ENCODE data around the gene STK39.

The STK39 gene

GRCh38 chr2:168222088-168222487 is 25.3 kb downstream of the STK39 start:
- H3K27me3 ChIP-seq (ENCODE audit: control insufficient read depth, insufficient read depth, low read length), result no peaks in the 10 kb centered on the region
- no peak overlapping the region for H3K9ac ChIP-seq
- H3K9me3 ChIP-seq (ENCODE audit: control insufficient read depth, low read length), result no peaks in the 10 kb centered on the region
- no peak overlapping the region for H2AFZ ChIP-seq
- no peak overlapping the region for H3K27ac ChIP-seq
- H3K36me3 ChIP-seq (ENCODE audit: control insufficient read depth, insufficient read depth, low read length), result no peaks in the 10 kb centered on the region
- H3K4me3 ChIP-seq (ENCODE audit: low read depth, low read length), result no peak overlapping the region
- TF ChIP-seq CTCF (IDR thresholded peaks at IDR 0.05), result no peak
- H3K4me1 ChIP-seq, result peaks cover 13% of the 10 kb centered on the region
- peaks cover 23% of the 10 kb centered on the region for H3K79me2 ChIP-seq
- no peak overlapping the region for H3K4me2 ChIP-seq (ENCODE audit: low read length)

- TF ChIP-seq CTCF (IDR thresholded peaks at IDR 0.05), result no peak
- Histone ChIP-seq H3K36me3 (ENCODE audit: control insufficient read depth, insufficient read depth, low read length) (no peaks in the 10 kb centered on the region), H3K27me3 (ENCODE audit: control insufficient read depth, insufficient read depth, low read length) (no peaks in the 10 kb centered on the region), H3K9ac (no peak overlapping the region), H2AFZ (no peak overlapping the region), H3K9me3 (ENCODE audit: control insufficient read depth, low read length) (no peaks in the 10 kb centered on the region), H3K4me1 (peaks cover 13% of the 10 kb centered on the region), H3K27ac (no peak overlapping the region), H3K4me2 (ENCODE audit: low read length) (no peak overlapping the region), H3K79me2 (peaks cover 29% of the 10 kb centered on the region), H3K4me3 (ENCODE audit: low read depth, low read length) (no peak overlapping the region)
Observed at GRCh38 chr2:168220965-168221819, 26.2 kb downstream of the STK39 start.

- no peak for TF ChIP-seq CTCF (IDR thresholded peaks at IDR 0.05)
- H3K9ac ChIP-seq, result no peak overlapping the region
- no peak overlapping the region for H3K4me2 ChIP-seq (ENCODE audit: low read length)
- no peaks in the 10 kb centered on the region for H3K36me3 ChIP-seq (ENCODE audit: control insufficient read depth, insufficient read depth, low read length)
- H3K27me3 ChIP-seq (ENCODE audit: control insufficient read depth, insufficient read depth, low read length), result no peaks in the 10 kb centered on the region
- H3K4me3 ChIP-seq (ENCODE audit: low read depth, low read length), result no peak overlapping the region
- H3K9me3 ChIP-seq (ENCODE audit: control insufficient read depth, low read length), result no peaks in the 10 kb centered on the region
- H3K27ac ChIP-seq, result no peak overlapping the region
- peaks cover 36% of the 10 kb centered on the region for H3K79me2 ChIP-seq
- peaks cover 2% of the 10 kb centered on the region for H3K4me1 ChIP-seq
- no peak overlapping the region for H2AFZ ChIP-seq
Observed at GRCh38 chr2:168217920-168218319, 29.5 kb downstream of the STK39 start.

DNA sequence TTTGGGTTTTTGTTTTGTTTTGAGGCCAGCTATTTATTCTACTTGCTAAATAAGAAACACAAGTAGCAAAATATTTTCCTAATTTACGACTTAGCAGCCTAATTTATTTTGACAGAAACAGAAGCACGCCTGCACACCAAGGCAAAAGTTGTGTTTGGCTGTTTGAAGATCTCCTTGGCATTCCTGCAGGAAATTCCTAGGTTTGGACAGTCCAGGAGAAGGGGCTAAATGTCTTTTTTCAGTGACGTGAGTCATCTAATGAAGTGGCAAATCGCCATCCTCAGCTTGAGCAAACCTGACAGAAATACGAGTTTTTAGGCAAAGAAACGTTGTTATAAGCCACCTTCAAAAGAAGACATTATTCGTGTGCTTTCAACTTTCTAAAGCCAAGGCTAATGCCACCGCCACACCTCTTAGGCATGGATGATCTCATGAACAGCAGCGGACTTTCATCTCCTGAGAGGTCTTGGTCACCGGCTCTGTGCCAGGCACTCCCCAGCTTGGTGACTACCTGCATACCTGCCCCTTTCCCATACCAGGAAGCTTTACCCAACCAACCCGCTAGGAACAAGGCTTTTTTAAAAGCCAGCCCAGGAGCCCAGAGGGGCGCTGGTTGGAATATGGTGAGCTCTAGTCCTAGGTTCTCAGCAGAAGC is 30.9 kb downstream of the STK39 start:
- no peak overlapping the region for H3K4me3 ChIP-seq (ENCODE audit: low read depth, low read length)
- no peak overlapping the region for H3K27ac ChIP-seq
- no peak overlapping the region for H3K9ac ChIP-seq

More for the DNA sequence above, 30.9 kb downstream of the STK39 start:
- Histone ChIP-seq H3K9me3 (ENCODE audit: control insufficient read depth, low read length) (no peaks in the 10 kb centered on the region), H3K27me3 (ENCODE audit: control insufficient read depth, insufficient read depth, low read length) (no peaks in the 10 kb centered on the region), H3K79me2 (peaks cover 38% of the 10 kb centered on the region), H3K4me2 (ENCODE audit: low read length) (no peak overlapping the region), H3K4me1 (peaks cover 12% of the 10 kb centered on the region), H2AFZ (no peak overlapping the region), H3K36me3 (ENCODE audit: control insufficient read depth, insufficient read depth, low read length) (no peaks in the 10 kb centered on the region)
- TF ChIP-seq CTCF (IDR thresholded peaks at IDR 0.05), result no peak

All from parathyroid adenoma (tissue), 2 donors.